ENCODE data around the gene SNX1.

Gene SNX1

DNA sequence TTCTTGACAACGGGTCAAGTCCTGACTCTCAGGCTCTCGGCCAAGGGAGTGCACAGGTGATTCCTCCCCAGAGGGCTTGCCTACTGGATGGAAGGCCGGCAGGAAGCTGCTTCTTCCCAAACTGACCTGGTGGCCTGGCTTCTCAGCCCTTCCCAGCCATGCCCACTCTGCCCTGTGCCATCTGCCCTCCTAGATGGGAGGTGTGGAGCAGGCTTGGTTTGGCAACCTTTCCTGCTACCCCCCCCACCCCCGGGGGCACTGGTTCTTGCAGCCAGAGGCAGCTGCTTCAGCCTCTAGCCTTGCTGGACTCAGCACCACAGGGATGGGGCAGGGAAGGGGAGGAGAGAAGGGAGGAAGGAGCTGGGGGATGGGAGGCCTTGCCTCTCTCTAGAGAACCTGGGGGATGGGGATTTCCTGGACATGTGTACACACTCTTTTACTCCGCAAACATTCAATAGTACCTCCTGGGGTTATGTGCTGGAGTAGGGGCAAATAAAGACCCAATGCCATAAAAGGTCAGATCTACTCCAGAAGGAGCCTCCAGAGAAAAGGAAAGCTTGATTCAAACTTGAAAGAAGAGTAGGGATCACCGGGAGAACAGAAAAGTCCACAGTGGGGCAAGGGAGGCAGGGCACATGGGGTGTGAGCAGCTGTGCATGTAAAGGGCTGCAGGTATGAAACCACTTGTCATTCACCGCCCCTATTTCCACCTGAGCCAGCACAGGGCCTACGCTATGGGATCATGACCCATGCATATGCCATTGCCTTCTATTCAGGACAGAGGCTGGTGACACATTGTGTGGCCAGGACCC is 45.3 kb upstream of the SNX1 start:
- no peaks in the 10 kb centered on the region for H3K9me3 ChIP-seq (ENCODE audit: insufficient read depth, low read depth, low read length)
- no peaks in the 10 kb centered on the region for H3K79me2 ChIP-seq (ENCODE audit: insufficient read depth, low read length)
- no peak for TF ChIP-seq EZH2phosphoT487 (IDR thresholded peaks at IDR 0.05; ENCODE audit: borderline replicate concordance)
- TF ChIP-seq, protein P1, sequence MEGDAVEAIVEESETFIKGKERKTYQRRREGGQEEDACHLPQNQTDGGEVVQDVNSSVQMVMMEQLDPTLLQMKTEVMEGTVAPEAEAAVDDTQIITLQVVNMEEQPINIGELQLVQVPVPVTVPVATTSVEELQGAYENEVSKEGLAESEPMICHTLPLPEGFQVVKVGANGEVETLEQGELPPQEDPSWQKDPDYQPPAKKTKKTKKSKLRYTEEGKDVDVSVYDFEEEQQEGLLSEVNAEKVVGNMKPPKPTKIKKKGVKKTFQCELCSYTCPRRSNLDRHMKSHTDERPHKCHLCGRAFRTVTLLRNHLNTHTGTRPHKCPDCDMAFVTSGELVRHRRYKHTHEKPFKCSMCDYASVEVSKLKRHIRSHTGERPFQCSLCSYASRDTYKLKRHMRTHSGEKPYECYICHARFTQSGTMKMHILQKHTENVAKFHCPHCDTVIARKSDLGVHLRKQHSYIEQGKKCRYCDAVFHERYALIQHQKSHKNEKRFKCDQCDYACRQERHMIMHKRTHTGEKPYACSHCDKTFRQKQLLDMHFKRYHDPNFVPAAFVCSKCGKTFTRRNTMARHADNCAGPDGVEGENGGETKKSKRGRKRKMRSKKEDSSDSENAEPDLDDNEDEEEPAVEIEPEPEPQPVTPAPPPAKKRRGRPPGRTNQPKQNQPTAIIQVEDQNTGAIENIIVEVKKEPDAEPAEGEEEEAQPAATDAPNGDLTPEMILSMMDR (conservative IDR thresholded peaks at IDR 0.05; ENCODE audit: low read length): no peak
- no peaks in the 10 kb centered on the region for H3K36me3 ChIP-seq (ENCODE audit: insufficient read depth, low read length)
- no peak overlapping the region for H3K4me3 ChIP-seq (ENCODE audit: low read length, poor library complexity, severe bottlenecking)
- no peaks in the 10 kb centered on the region for H3K9me2 ChIP-seq (replicated peaks; ENCODE audit: low read depth, low read length)
- H3F3A ChIP-seq (ENCODE audit: low read depth): no peaks in the 10 kb centered on the region
- no peaks in the 10 kb centered on the region for H3K27me3 ChIP-seq (ENCODE audit: insufficient read depth, low read length, poor library complexity, severe bottlenecking)
- H2AFZ ChIP-seq (ENCODE audit: low read length): no peak overlapping the region
- H3K4me2 ChIP-seq (ENCODE audit: low read depth, low read length, poor library complexity, severe bottlenecking): no peak overlapping the region
- H4K20me1 ChIP-seq (ENCODE audit: insufficient read depth, low read length, poor library complexity, severe bottlenecking): no peaks in the 10 kb centered on the region
- H3K4me1 ChIP-seq (ENCODE audit: insufficient read depth, low read length, poor library complexity, severe bottlenecking): no peaks in the 10 kb centered on the region
- no peak overlapping the region for H3K9ac ChIP-seq (ENCODE audit: low read depth, low read length, poor library complexity, severe bottlenecking)

GRCh38 chr15:64051093-64051402 is 44.7 kb upstream of the SNX1 start:
- Histone ChIP-seq H3K4me2 (ENCODE audit: low read depth, low read length, poor library complexity, severe bottlenecking) (no peak overlapping the region), H3F3A (ENCODE audit: low read depth) (no peaks in the 10 kb centered on the region)

DNA sequence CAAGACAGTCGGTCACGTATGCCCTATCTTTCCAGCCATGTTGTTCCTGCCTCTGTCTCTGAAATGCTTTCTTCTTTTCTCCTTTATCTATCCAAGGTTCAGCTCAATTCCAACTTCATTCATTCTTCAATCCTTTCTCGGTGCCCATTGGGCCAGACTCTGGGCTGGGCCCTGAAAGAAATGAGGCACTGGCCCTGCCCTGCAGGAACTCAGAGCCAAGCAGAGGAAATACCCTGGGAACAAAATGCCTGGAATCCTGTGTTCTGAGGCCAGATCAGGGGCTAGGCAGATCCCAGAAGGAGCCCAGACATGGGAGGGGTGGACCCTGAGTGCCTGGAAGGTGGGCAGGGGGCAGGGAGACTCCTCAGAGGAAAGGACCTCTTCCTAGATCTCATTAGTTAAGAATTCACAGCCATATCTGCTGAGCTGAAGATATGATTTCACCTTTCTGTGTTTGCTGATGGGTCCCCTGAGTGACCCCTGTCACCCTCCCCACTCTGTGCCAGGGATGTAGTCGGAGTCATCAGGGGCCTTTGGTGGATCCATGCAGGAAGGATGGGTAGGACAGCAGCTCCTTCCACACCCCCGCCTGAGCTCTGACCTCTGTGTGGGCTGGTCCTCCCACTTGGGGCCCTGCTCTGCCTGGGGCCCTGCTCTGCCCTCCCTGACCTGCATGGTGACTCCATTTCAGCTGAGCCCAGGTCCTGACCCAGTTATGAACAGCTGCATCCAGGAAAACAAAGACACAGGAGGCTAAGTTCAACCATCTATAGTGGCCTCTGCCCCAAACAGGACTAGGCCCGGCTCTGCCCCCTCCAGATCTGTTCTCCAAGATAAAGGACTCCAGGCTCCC is 44.1 kb upstream of the SNX1 start:
- H3K4me3 ChIP-seq (ENCODE audit: low read length, poor library complexity, severe bottlenecking): no peak overlapping the region

More at GRCh38 chr15:64051093-64051402, 44.7 kb upstream of the SNX1 start:
- Histone ChIP-seq H2AFZ (ENCODE audit: low read length) (no peak overlapping the region), H3K9me3 (ENCODE audit: insufficient read depth, low read depth, low read length) (no peaks in the 10 kb centered on the region), H3K79me2 (ENCODE audit: insufficient read depth, low read length) (no peaks in the 10 kb centered on the region), H4K20me1 (ENCODE audit: insufficient read depth, low read length, poor library complexity, severe bottlenecking) (no peaks in the 10 kb centered on the region), H3K4me1 (ENCODE audit: insufficient read depth, low read length, poor library complexity, severe bottlenecking) (no peaks in the 10 kb centered on the region), H3K4me3 (ENCODE audit: low read length, poor library complexity, severe bottlenecking) (no peak overlapping the region), H3K36me3 (ENCODE audit: insufficient read depth, low read length) (no peaks in the 10 kb centered on the region), H3K9ac (ENCODE audit: low read depth, low read length, poor library complexity, severe bottlenecking) (no peak overlapping the region), H3K27me3 (ENCODE audit: insufficient read depth, low read length, poor library complexity, severe bottlenecking) (no peaks in the 10 kb centered on the region), H3K9me2 (replicated peaks; ENCODE audit: low read depth, low read length) (no peaks in the 10 kb centered on the region)
- TF ChIP-seq, protein P1 (conservative IDR thresholded peaks at IDR 0.05; ENCODE audit: low read length): no peak
- TF ChIP-seq EZH2phosphoT487 (IDR thresholded peaks at IDR 0.05; ENCODE audit: borderline replicate concordance): no peak

More for the DNA sequence above, 44.1 kb upstream of the SNX1 start:
- Histone ChIP-seq H4K20me1 (ENCODE audit: insufficient read depth, low read length, poor library complexity, severe bottlenecking) (no peaks in the 10 kb centered on the region), H3K27me3 (ENCODE audit: insufficient read depth, low read length, poor library complexity, severe bottlenecking) (no peaks in the 10 kb centered on the region), H3K9me2 (replicated peaks; ENCODE audit: low read depth, low read length) (no peaks in the 10 kb centered on the region), H3K9ac (ENCODE audit: low read depth, low read length, poor library complexity, severe bottlenecking) (no peak overlapping the region), H3K4me2 (ENCODE audit: low read depth, low read length, poor library complexity, severe bottlenecking) (no peak overlapping the region), H3K36me3 (ENCODE audit: insufficient read depth, low read length) (no peaks in the 10 kb centered on the region), H2AFZ (ENCODE audit: low read length) (no peak overlapping the region), H3K9me3 (ENCODE audit: insufficient read depth, low read depth, low read length) (no peaks in the 10 kb centered on the region), H3F3A (ENCODE audit: low read depth) (no peaks in the 10 kb centered on the region), H3K4me1 (ENCODE audit: insufficient read depth, low read length, poor library complexity, severe bottlenecking) (no peaks in the 10 kb centered on the region), H3K79me2 (ENCODE audit: insufficient read depth, low read length) (no peaks in the 10 kb centered on the region)
- TF ChIP-seq, protein P1 (conservative IDR thresholded peaks at IDR 0.05; ENCODE audit: low read length): no peak
- TF ChIP-seq EZH2phosphoT487 (IDR thresholded peaks at IDR 0.05; ENCODE audit: borderline replicate concordance): no peak

Data from Loucy (cell line).